COLO668 (cell line): ENCODE results near the gene PCDHAC2.

Source experiments
- DNase-seq: peaks from one replicate; lab custom pipeline; 2025; ENCODE audit not compliant: unreplicated experiment; lab: John Stamatoyannopoulos, UW

The PCDHAC2 gene

DNA sequence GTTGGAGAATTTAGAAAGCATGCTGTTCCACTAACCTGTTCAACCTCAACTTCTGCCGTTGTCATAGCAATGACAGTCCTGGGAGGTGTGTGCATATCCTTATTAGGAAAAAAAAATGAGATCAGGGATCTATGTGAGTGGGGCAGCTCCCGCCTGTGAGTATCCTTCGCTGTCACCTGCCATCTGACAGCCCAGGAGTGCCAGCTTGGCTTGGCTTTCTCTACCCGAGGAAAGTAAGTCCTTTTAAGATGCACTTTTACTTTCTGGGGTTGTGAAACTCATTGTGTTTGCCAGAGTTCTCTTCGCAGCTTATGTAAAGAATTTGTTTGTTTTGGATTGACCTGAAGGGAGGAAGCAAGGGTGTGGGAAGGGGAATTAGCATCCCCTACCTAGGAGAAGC is 21.8 kb downstream of the PCDHAC2 start:
- no peak for DNase-seq

DNA sequence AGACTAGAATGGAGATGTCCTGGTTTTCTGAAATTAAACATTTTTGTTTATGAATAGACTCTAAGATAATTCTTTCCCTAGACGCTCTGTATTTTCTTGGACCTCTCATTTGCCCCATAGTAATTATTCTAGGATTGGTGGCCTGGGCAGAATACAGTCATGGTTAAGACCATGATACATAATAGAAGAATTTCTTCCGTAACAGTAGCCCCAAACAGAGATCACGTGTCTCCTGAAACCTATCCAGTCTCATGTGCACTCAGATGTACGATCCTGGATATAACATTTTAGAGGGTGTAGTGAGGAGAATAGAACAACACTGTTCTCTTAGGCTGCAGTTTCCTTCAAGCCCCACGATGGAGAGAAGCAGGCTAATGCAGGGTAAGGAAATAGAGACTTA is 22.3 kb downstream of the PCDHAC2 start:
- DNase-seq: no peak

- no peak for DNase-seq
These were observed 23.2 kb downstream of the PCDHAC2 start for GRCh38 chr5:140989254-140990020.

DNA sequence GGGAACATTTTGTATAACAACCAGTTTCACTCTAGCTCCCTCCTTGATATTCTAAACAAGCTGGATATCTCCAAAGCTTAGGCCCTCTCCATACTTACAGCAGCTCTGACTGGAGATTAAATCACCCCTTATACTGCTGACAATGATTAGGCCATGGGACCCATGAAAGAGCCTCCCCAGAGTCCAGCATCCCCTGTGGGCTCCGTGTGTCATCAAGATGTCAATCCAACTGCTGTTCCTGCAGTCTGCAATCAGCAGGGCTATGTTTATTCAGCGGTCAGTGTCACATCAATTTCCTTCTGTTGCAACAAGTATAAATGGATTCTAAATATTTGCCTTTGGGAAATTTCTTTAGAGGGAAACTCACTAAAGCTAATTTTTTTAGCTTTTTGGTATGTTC is 26.6 kb downstream of the PCDHAC2 start:
- DNase-seq: no peak

DNA sequence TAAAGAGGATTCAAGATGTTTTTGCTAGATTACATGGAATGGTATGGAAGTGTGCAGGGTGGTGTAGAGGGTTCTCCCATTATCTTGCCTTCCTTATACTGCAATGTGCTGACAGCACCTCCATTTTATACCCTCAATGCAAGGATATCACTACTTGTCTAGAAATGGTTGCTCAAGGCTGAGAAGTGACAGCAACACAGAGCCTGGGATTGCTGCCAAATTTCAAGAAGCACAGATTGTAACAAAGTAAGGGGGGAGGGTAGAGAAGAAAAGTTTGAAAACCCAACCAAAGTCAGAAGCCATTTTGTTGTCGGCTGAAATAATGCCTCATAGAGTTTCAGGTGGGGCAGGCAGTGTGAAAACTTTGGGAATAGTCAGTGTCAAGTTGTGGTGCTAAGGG is 29.8 kb downstream of the PCDHAC2 start:
- DNase-seq: no peak

DNA sequence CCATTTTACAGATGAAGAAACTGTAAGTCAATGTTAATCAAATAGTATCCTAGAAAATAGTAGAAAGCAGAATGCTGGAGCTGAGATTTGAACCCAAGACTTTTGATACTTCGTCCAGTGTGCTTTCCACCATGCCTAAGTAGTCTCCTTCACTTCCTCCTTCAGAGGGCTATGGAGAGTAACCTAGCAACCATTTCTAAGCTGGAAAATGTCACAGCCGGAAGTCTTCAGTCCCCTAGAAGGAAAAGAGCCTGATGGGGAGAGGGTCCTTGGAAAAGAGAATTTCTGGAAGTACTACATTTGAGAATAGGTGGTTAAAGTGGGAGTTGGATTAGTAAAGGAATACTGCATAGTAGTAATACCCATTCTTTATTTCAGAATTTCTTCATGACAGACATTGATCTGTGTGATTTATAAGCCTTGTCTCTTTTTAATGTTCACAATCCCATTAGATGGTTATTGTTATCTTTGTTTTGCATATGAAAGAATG is 32.7 kb downstream of the PCDHAC2 start:
- DNase-seq: no peak

DNA sequence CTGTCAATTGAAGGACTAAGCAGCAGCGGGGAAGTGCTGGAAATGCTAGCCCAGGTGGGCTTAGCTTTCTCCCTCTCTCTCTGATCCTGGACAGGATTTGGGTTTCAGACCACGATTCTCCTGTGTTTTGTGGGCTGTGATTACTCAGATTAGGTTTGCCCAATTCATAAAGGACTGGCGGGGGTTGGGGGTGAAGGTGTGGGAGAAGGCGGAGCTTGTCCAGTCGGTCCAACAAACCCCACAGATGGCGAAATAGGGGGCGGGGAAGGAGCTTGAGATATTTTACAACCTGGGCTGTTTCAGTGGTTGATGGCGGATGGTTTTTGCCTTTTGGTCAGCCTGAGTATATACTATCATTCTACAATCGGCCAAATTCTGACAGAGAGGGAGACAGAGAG is 35.2 kb downstream of the PCDHAC2 start:
- DNase-seq: peak; percentile 34

DNA sequence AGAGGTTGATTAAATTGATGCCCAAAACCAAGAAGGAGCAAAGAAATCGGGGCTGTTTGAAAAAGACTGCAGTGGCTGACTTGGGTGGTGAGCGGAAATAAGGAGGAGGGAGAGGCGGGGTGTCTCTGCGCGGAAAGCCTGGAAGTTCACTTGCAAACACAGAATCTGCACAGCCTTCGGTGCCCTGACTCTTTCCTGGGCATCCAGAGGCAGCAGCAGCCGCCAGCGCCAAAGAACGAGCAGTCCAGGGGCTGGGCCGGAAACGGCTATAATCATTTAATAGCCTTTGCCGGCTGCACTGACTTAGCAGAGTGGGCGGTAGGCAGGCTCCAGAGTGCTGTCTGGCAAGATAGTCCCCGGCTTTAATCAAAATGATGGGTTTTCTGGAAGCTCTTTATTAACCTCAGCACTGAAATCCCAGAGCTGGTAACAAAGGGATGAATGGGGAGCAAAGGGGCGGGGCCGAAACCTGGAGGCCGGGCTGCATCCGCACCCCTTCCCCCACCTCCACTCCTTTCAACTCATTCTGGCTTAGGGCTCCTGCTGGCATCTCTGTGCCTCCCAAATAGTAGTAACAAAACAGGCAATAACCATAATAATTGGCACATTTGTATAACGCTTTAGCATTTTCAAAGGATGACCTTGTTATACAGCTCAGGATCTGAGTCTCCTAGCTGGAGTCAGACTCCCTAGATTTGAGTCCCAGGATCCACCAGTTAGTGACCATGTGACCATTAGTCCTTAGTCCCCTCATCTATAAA is 35.7 kb downstream of the PCDHAC2 start:
- DNase-seq: peak; percentile 65

GRCh38 chr5:141002605-141002965 is 36.3 kb downstream of the PCDHAC2 start:
- DNase-seq: no peak

GRCh38 chr5:141003031-141003430 is 36.8 kb downstream of the PCDHAC2 start:
- no peak for DNase-seq

- DNase-seq: peak; percentile 68
These were observed 37.7 kb downstream of the PCDHAC2 start for GRCh38 chr5:141003791-141004611.

- DNase-seq: no peak
These were observed 41.5 kb downstream of the PCDHAC2 start for GRCh38 chr5:141007791-141008190.

- DNase-seq: no peak
These were observed 43.9 kb downstream of the PCDHAC2 start for GRCh38 chr5:141010047-141010793.

DNA sequence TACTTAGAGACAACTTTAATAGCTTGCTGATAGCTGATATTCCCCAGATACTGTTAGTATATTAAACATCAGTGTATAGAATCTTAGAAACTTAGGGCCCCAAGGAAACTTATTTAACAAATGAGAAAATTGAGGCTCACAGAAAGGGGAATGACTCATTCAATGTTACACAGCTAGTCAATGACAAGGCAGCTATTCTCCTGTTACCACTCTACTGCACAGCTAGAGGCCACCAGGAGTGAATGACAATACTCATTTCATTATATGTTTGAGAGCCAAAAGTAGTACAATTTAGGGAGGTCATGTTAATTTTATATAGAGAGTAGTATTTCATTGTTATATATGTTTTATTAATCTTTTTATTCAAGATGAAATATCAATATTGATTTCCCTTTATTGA is 51.7 kb downstream of the PCDHAC2 start:
- no peak for DNase-seq
